Inflammatory macrophage (primary cell): Measurements from ENCODE around the gene CALB2.
"Not testable (repeated sequence)": the region's sequence is repeated elsewhere in the genome, so short reads cannot be mapped to it uniquely, and the experiment has no call there.

Experiments
- DNase-seq, 2 donors: peaks; one replicate each; pipeline ENCODE4 v3.0.0-alpha.2; 2020 to 2022

CALB2 gene

DNA sequence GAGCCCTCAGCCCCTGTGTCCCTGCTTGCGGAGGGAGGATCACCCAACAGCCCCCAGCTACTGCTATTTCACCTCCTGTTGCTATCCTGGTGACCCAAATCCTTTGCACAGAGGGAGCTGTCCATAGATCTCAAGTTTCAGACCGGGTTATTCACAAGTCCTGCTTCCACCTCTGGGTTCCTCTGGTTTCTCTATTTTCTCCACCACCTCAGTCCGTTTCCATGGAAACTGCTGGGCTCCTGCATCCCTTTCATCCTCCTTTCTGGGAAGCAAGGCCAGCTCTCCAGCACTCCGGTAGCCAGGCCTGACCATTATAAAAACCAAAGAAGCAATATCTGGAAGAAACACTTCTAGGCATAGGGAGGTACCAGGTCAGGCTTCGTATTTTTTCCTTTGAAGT lies 4.8 kb upstream of the CALB2 start:
- no peak for DNase-seq

DNA sequence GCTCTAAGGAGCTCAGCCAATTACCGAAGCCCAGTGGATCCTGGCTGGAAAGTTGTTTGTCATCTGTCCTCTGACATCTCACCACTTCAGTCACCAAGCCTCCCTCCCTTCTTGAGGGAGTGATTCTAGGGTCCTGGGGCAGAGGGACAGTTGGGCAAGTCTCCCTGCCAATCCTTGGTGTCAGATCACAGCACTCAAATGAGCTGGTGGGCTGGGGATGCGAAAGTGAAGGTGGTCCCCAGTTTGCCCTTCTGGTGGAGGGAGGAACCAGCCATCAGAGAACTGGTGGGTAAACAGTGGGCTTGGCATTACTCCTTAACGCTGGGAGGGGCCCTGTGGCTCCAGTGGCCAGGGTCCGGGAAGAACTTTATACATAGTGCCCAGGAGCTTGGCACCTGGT lies 4.4 kb upstream of the CALB2 start:
- DNase-seq = no peak

DNA sequence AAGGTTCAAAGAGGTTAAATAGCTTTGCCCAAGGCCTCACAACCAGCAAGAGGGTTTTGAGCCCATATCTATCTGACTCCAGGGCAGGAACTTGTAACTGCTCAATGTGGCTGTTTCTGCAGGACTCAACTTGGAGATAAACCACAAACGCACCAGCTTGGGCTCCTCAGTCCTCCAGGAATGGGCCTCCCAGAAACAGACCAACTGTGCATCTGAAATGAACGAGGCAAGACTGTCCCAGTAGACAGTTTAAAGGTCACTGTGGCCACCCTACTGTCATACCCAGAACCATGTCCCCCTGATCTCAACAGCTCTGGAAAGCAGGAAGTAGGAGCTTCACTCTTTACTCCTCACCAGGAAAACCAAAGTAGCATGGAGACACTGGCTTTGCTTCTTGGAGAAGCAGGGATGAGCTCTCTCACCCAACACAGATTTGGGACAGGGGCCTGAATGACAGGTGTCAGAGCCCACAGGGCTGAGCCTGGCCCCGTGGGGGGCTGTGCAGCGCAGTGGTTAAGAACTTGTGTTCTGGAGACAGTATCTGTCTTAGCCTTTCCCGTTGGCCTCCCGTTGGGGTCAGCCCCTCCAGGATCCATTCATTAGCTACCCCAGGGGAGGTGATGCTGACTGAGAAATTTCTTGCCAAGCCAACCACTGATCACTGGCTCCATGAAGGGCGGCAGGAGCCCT lies 2.3 kb upstream of the CALB2 start:
- DNase-seq = no peak

DNA sequence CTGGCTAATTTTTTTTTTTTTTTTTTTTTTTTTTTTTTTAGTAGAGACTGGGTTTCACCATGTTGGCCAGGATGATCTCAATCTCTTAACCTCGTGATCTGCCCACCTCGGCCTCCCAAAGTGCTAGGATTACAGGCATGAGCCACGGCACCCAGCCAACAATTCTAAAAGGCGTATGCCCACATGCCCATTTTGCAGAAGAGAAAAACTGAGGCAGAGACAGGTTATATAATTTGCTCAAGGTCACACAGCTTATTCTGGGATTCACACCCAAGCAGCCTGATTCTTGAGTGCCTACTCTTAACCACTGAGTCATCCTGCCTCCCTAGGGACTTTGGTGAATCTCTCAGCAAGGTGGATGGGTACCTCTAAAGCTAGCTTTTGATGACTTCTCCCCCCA lies 1.6 kb upstream of the CALB2 start:
- DNase-seq = not testable (repeated sequence)

DNA sequence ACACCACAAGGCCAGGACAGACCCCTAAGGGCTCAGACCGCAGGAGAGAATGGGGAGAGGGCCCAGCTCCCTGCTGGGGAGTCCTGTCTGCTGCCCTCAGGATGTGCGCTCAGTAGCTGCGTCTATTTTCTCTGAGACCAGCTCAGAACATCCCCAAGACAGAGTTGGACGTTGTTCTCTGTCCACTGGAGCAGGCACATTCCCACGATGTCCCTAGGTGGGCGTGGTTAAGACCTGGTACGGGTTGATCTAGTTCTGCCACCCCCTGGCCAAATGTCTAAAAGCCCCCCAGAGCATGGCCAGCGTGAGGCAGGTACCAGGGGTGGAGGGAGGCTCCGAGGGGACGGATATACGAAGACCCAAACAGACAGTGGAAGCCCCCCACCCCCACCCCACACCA lies 842 bp upstream of the CALB2 start:
- no peak for DNase-seq

DNA sequence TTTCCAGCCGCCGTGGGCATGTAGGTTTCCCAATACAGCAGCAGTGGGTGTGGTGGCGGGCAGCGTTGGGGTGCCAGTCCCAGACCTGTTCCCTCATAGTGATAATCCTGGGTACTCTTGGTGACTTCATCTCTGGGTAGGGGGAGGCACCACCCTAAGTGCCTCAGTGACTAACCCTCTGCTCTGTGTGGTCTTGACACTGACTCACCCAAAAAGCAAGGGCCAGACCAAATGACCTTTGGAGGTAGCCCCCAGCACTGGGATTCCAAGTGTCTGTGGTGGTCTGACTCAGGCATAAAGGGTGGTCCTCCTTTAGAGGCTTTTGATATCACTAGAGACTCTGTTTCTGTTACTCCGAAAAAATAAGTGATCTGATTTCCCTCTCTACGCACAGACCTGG lies 908 bp downstream of the CALB2 start:
- no peak for DNase-seq

DNA sequence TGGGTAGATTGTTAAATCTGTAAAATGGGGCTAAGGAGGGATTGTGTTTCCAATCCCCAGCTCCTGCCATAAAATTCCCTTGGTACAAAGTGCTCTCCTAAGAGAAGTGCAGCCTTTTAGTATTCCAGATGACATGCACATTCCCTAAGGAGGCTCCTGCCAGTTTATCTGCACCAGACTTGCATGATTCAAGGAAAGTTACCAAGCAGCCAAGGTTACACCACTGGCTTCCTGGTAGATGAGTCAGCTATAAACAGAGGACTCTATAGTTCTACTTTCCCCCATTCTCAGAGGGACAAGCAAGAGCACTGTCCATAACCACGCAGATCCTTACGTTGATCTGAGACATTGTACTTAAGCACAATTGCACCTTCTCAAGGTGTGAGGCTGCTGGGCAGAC lies 1.9 kb downstream of the CALB2 start:
- no peak for DNase-seq

DNA sequence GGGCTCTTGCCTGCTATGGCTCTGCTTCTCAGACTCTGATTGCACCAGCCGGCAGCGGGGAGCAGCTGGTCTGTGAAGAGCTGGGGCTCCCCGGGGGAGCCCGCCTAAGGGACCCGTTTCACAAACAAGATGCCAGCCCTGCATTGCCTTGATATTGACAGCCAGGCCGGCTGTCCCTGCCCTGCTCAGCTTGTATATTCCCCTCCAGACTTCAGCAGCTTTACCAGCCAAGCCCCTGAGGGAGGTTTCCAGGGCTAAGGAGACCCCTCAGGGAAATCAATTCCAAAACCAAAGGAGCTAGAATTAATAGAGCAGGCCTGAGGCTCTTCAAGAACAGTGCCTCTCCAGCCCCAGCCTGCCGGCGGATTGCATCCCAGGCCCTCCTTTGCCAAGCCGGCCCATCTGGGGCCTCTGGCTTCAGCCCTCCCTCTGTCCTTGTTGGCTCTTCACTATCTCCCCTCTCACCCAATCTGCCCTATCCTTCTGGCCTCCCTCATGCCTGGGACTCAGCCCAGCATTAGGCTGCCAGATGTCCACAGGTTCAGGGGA lies 5.7 kb downstream of the CALB2 start:
- no peak for DNase-seq

DNA sequence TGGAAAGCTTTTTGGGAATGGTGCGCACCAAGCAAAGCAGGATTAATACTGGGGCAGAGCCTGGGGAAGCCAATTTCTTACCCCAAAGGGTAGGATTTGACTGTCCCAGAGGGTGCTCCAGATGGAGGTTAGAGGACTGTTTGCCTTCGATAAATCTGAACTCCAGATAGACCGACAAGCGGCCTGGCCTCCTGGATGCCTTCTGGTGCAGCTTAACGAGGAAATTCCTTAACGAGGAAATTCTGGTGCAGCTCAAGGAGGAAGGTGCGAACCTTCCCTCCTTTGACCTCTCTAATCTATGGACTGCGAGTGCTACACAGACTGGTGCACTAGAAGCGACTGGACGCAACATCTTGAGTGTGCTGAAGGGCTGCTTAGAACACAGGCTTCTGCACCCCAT lies 6.5 kb downstream of the CALB2 start:
- no peak for DNase-seq

DNA sequence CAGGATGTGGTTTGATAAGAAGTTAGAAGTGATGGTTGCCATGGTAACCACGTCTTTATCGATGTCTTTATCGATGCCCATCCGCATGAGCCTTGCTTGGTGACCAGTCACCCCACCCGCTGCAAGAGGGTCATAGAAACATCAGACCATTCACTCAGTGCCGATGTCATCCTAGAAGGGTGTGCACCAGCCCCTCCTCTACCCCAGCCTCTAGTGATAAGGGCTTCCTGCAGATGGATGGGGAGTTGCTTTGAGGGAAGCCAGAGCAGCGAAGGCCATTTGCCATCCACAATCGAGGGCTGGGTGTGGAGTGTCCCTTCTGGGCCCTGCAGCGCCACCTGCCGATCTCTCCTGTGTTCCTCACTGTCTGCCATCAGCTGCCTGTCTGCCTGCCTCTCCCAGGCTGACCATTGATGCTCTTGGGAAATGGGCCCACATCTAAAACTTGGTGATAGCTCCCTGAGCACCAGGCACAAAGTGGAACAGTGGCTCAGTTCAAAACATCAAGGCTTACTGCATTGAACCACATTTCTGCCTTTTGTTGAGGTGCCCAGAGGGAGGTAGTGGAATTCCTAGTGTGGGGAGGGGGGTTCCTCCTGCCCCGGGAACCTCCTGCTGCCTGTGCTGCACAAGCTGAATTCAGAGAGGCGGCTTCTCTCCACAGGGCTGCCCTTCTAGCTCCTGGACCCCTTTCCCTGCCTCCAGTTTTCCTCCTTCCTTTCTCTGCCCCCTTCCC lies 8.9 kb downstream of the CALB2 start:
- DNase-seq = peak; percentile 33 to 51

DNA sequence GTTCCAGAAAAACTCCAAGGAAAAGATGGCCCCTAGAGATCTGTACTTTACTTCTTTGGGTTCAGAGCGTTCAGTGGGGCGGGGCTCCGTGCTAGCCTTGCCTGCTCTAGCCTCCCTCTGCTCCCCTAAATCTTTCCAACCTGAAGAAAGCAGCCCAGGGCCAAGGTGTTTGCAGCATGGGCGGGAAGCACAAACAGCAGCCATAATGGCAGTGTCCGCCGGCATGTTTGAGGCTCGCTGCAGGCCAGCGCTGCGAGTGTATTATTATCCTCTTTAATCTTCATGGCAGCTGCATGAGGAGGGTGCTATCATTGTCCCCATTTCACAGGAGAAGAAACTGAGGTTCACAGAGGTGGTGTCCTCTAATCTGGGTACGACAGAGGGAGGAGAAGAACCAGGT lies 10.4 kb downstream of the CALB2 start:
- no peak for DNase-seq

DNA sequence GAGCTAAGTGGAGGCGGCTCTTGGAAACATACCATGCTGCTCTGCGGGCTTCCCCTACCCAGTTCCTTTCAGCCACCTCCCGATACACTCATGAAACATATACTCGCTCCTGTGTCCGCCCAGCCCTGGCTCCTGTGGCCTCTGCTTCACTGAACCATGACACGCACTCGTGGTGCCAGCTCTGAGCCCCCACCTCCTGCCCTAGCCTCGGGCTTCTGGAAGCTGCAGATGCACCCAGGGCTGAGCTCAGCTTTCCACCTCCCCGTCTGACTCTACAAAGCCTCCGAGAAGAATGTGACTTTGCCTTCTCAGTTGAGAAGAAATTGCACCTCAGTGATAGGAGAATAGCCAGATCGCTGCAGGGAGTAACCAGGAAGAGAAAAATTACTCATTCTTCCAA lies 11.0 kb downstream of the CALB2 start:
- DNase-seq = no peak

DNA sequence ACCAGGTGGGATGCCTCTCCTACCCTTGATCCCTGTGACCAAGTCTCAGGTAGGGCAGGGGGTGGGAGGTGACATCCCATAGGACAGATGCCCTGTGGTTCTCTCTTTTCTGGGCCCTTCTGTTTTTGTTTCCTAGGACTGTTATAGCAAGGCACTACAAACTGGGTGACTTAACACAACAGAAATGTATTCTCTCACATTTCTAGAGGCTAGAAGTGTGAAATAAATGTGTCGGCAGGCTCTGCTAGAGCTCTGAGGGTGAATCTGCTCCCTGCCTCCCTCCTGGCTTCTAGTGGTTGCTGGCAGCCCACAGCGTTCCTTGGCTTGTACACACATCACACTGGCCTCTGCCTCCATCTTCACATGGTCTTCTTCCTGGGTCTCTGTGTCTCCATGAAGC lies 12.7 kb downstream of the CALB2 start:
- no peak for DNase-seq

DNA sequence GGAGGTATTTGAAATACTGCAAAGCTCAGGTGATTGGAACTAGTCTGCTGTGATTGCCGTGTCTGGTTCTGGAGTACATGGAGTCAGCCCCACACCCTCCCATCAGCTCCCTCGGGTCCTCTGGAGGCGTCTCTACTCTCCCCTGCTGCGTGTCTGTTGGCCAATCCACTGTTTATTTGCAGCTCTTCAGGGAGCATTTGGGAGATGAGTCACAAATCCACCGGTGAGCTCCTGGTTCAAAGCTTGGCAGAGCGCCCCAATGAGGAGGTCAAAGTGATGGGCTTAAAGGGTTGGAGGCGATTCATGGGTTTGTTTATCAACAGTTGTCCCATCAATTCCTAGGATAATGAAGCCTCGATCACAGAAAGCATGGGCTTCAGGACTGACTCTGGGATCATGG lies 14.6 kb downstream of the CALB2 start:
- no peak for DNase-seq

DNA sequence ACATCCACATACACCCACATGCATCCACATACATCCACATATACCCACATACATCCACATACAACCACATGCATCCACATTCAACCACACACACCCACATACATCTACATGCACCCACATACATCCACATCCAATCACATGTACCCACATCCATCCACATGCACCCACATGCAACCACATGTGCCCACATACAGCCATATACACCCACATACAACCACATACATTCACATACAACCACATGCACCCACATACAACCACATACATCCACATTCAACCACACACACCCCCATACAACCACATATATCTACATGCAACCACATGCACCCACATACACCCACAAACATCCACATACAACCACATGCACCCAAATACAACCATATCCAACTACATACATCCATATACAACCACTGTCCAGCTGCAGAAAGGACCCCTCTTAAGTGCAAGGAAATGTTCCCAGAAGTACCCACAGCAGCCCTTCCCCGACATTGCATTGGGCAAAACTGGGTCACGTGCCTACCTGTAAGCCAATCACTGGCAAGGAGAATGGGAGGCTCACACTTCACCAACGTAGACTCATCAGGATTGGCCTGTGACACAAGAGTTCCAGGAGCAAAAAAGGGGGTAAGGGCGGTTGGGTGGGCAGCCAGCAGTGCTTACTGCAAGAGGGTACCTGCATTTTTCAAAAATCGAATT lies 18.1 kb downstream of the CALB2 start:
- no peak for DNase-seq

DNA sequence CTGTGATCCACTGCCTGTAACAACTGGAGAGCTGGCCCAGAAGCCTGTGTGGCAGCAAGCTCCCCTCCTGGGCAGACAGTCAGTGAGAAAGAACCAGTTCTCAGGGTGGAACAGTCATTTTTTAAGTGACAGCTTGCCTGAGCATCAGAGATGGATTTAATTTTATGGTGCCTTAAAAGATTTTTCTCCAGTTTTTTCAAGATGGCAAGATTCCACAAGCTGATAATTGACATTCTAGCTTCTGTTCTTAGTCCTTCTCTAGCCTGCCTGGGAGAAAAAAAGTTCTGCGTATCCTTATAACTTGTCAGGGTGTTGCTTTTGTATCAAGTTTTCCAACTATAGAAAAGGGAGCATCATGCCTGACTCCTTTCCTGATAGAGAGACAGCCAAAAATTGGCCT lies 21.2 kb downstream of the CALB2 start:
- no peak for DNase-seq

DNA sequence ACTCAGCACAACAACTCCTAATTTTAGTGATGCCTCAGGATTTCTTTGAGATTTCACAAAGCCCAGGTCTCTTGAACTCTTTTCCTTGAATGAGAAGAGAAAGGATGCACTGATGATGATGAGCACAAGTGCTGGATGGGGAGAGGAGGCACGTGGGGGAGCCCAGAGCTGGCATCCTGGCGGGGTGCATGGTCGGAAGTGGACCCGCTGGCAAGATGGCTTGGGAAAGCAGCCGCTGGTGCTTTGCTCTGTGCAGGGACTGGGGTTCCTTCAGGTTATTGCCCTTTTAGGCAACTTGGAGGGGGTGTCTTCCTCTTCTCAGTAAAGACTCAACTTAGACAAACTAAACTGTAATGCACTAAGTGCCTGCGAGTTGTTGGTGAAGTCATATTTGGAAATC lies 22.3 kb downstream of the CALB2 start:
- no peak for DNase-seq

DNA sequence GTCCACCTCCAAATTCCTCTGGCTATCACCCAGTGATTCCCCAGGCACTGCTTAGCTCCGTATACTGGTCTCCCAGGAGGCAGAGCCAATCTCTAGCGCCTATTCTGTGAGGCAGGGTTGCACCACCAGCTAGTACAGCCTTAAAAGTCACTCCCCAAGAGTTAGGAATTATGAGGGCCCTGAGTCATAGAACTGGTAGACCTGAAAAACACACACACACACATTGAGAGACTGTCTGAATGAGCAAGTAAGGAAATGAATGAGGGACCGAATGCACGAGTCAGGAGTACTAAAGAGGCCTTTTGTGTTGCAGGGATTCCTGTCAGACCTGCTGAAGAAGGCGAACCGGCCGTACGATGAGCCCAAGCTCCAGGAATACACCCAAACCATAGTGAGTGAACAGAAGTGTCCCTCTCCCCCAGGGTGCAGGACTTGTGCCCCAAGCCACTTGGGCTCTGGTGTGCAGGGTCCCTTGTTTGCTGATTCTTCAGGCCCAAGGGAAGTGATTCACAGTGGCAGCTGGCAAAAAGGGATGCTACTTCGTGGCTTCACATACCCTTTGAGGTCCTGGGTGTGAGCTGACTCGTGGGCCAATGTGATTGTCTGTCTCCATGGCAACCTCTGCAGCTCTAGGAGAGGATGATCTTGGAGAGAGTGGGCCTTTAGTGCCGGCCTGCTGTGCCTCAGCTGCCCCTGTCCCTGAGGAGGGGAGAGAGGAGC lies 24.7 kb downstream of the CALB2 start:
- DNase-seq = no peak

DNA sequence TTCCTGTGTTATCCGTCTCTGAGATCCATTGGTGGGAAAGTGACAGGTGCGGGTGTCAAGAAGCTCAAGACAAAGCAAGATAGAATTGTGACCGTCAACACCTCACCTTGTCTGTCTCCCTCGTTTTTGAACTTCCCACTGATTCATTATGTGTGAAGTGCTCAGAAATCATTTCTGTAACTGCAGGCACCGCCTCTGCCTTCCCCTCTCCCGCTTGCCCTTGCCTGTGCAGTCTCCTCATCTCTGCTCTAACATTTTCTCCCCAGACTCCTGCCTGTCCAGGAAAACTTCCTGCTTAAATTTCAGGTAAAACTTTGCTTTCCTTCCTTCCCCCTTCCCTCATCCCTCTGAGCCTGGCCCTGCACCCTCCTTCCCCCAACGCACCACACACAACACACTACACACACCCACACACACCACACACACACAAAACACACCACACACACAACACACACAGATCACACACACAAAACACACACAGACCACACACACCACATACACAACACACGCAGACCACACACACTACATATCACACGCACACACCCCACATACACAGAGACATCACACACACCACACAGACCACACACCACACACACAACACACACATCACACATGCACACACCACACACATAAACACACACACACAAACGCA lies 25.7 kb downstream of the CALB2 start:
- DNase-seq = no peak

DNA sequence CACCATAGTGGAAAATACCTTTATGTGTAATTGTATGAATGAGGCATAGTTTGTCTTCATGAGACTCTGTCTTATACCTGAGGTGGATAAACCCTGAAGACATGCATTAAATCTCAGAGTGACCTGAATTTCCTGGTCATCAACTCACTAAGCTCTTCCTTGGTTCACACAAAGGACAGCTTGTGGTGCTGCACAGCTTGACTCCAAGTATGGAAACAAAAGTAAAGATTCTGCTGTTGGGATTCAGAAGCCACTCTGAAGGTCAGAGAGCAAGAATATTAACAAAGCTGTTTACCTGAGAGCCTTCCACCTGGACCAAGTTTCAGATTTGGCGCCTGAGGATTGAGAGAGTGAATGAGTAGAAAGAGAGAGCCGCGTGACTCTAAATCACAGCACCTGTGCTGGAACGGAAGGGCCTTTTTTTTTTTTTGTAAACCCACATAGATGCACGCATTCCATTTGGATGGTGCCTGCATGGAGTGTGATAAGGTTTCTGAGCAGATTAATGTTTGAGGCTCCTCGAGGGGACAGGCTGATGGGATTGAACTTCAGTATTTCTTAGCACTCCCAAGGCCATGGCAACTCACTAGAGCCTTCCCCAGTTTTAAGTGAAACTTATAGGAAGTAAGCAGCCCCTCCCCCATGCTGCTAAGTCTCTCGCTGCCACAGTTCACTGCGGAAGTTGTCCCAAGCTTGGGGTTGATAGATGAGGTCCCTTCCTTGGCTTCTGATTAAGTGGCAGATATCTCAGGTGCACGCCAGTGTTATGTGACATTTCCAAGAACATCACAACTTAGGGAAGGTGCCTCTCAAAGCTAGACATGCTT lies 28.7 kb downstream of the CALB2 start:
- no peak for DNase-seq

DNA sequence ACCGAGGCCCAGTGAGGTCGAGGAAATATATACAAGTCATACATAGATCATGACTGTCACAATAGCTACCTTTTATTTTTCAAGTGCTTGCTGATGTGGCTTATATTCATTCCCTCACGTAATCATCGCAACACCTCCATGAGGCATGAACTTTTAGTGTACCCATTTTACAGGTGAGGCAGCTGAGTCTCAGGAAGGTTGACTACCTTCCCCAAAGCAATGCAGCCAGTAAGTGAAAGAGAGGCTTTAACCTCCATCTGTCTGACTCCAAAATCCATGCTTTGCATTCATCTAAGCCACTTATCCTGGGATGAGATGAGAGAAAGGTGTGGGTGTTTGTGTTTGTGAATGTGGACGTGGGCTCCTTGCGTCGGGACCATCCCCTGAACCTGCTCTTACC lies 30.8 kb downstream of the CALB2 start:
- no peak for DNase-seq

DNA sequence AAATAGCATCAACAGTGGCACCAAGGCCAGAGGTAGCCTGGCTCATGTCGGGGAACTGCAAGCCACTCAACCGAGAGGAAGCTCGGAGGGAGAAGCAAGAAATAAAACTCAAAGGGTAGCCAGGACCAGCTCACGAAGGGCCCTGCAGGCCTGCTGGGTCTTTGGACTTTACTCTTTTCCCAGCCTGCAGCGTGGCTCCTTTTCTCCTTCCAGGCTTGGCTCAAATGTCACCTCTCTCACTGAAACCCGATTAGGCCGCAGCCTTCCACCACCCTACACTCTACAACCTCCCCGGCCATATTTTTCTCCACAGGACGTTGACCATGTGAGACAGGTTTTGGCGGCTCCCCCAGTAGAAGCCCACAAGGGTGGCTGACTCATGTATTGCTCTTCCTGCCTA lies 38.1 kb downstream of the CALB2 start:
- no peak for DNase-seq
